Ovary (tissue), 9 donors: ENCODE results near the gene CALM1. TPM values are rescaled to one million over a fixed set of nuclear protein-coding genes. Genes with fewer than 3 reads are reported as not detected.

Experiments used
- DNase-seq, 5 donors: peaks; one replicate each; pipeline ENCODE4 v3.0.0-alpha.2; 2019 to 2020
- H3K27ac ChIP-seq, 2 donors: fragments of 200-600 bp; one replicate each; pipeline versions ENCODE4 v1.5.1 to v1.8.0; 2019 to 2022
- H3K27me3 ChIP-seq: fragments of 200-600 bp; one replicate; pipeline ENCODE4 v1.8.0; 2022
- H3K36me3 ChIP-seq: fragments of 200-600 bp; sonication (generic); one replicate; pipeline ENCODE4 v1.5.1; 2019
- H3K4me1 ChIP-seq: one replicate; pipeline ENCODE4 v1.8.1; 2013; ENCODE audit warnings: mild to moderate bottlenecking, moderate library complexity; ENCODE audit not compliant: insufficient read depth
- H3K4me3 ChIP-seq: fragments of 200-600 bp; sonication (generic); one replicate; pipeline ENCODE4 v1.5.1; 2017
- H3K9me3 ChIP-seq, 2 donors: fragments of 200-600 bp in 1 of 2; sonication (generic) in 1 of 2; one replicate each; pipeline versions ENCODE4 v1.5.1 to v1.8.1; 2013 to 2019; ENCODE audit warnings: mild to moderate bottlenecking in 1 of 2, moderate library complexity in 1 of 2
- CTCF ChIP-seq, 3 donors: fragments of 450-650 bp in 2 of 3; fragments of 200-600 bp in 1 of 3; IDR thresholded peaks; one replicate each; pipeline versions ENCODE4 v1.5.1 to v1.8.0; 2016 to 2022; ENCODE audit warnings: antibody characterized with exemption in 3 of 3, mild to moderate bottlenecking in 1 of 3
- EP300 ChIP-seq: sonication (generic); formaldehyde crosslinking; IDR thresholded peaks from one replicate; pipeline ENCODE4 v1.6.1; 2017; ENCODE audit warnings: antibody characterized with exemption
- POLR2A ChIP-seq: fragments of 450-650 bp; IDR thresholded peaks from one replicate; pipeline ENCODE4 v1.6.1; 2017; ENCODE audit warnings: antibody characterized with exemption, mild to moderate bottlenecking, moderate library complexity
- WGBS, 3 donors: extraction: QIAGEN DNeasy Blood & Tissue Kit in 1 of 3; methylation state at CpG; one replicate each; pipeline versions ENCODE4 v1.1.5 to v1.1.7; 2013 to 2017; 5-methylcytosine and 5-hydroxymethylcytosine counted together
- intact Hi-C, 4 donors: fragments of 100-400 bp; cut with DNase I; formaldehyde crosslinking; loops; one replicate each; pipeline versions ENCODE4 v1.11.0 to v1.15.1; 2022 to 2023
- polyA plus RNA-seq, 2 donors: library from polyadenylated mRNA; stranded (reverse); fragments of 200-250 nt in 1 of 2; fragments of 350-450 nt in 1 of 2; fragmentation: Illumina TruSeq in 1 of 2; extraction: RNeasy Lipid Tissue Mini Kit (QIAGEN cat#74804) in 1 of 2; gene quantifications; one replicate each; pipeline ENCODE4 v1.2.3, GENCODE V29; 2013 to 2014
- total RNA-seq, 7 donors: library from RNA; depleted of rRNA in 2 of 7; stranded (reverse); fragments of >200 nt in 2 of 7; fragmentation: NEBNext Ultra II Directional in 3 of 7; extraction: Animal tissue kit (Norgen Biotek cat#: 25700) in 3 of 7; gene quantifications; one replicate each; pipeline versions ENCODE4 v1.1.0 to v1.2.4, GENCODE V29; 2016 to 2023
- donor health status: DM: no; HTN: no; CAD: no; lungs with moderate emphysema.
- donor health status: DM: no; HTN: no; CAD: no.
- donor health status: Bipolar disorder and iron deficiency.
- donor health status: DM: yes; HTN: yes; CAD: no.
- donor health status: DM: no; HTN: no; CAD: no.
- donor health status: DM: yes; HTN: yes; CAD: no.

Gene CALM1
- total and polyA plus RNA-seq, 9 donors = 122 to 514 (median 225) TPM

GRCh38 chr14:90442388-90442787 lies 45.6 kb downstream of the CALM1 start:
- no peak overlapping the region for H3K4me3 ChIP-seq
- no peak for TF ChIP-seq CTCF (IDR thresholded peaks at IDR 0.05)
- TF ChIP-seq EP300 = no peak
- no peak for TF ChIP-seq POLR2A
- no peaks in the 10 kb centered on the region for H3K27me3 ChIP-seq
- H3K4me1 ChIP-seq = no peaks in the 10 kb centered on the region
- no peak overlapping the region for H3K27ac ChIP-seq
- DNase-seq = no peak
- 43 to 58% (median 55%) methylated on average over 2 of the region's 2 CpGs for WGBS, 3 donors
- intact Hi-C loops = no loop called here
- no peaks in the 10 kb centered on the region for H3K9me3 ChIP-seq
- H3K36me3 ChIP-seq = no peaks in the 10 kb centered on the region

DNA sequence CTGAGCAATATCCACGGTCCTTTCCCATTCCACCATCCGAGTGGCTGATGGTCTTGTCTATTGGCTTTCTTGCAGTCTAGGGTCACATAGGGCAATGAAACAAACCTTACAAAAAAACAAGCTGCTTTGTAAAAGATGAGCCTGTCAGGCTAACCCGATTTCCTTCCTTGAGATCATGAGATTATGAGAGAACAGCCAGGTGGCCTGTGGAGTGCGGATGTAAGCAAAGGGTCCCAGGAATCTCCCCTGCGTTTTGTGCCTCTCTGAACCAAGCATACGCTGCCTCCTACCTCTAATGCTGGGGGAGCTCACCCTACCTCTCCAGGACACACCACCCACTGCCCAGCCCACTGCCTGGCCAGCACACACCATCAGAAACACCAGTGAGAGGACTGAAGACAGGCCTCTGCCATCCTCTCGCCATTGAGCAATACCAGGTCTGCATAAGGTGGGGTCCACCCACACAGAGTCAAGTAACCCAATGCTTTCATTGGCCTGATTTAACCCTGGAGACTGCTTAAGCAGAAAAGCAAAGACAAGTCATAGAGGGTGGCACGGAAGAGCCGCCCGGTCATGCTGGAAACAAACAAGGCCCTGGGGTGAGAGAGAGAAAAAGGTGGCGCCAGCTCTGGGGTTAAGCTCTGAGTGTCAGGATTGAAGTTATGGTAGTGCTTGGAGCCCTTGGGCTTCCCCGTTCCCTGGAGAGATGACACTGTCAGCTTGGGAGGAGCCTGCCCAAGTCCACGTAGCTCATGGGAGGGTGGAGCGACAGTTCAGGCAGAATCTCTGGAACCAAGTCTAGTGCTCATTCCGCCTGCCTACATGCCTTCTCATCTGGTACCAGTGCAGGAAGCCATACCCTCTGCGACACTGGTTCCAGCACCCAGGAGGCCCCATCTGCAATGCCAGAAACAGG lies 46.6 kb downstream of the CALM1 start:
- no peak for DNase-seq
- no peaks in the 10 kb centered on the region for H3K36me3 ChIP-seq
- no peaks in the 10 kb centered on the region for H3K4me1 ChIP-seq
- intact Hi-C loops = no loop called here
- no peak overlapping the region for H3K4me3 ChIP-seq
- H3K27ac ChIP-seq = no peak overlapping the region
- no peaks in the 10 kb centered on the region for H3K27me3 ChIP-seq
- no peaks in the 10 kb centered on the region for H3K9me3 ChIP-seq
- TF ChIP-seq EP300 = no peak
- no peak for TF ChIP-seq CTCF (IDR thresholded peaks at IDR 0.05)
- WGBS, 3 donors = 76 to 82% (median 79%) methylated on average over 16 of the region's 16 CpGs

- H3K36me3 ChIP-seq = no peaks in the 10 kb centered on the region
These were observed 47.4 kb downstream of the CALM1 start for GRCh38 chr14:90444077-90444696.

DNA sequence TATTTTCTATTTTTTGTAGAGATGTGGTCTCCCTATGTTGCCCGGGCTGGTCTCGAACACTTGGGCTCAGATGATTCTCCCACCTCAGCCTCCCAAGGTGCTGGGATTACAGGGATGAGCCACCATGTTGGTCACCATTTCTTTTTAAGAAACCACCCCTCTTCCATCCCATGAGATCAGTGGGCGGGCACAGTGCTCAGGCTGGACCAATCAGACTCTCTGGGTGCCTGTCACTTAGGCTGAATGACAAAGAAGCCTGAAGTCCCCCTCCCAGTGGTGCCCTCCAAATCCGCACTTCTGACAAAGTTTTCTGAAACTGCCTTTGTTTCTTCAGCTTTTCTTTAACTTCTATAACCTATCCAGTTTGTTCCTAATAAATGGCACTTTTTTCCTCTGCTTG lies 48.2 kb downstream of the CALM1 start:
- Histone ChIP-seq H3K9me3 (no peaks in the 10 kb centered on the region), H3K36me3 (no peaks in the 10 kb centered on the region), H3K4me3 (no peak overlapping the region), H3K4me1 (no peaks in the 10 kb centered on the region), H3K27me3 (no peaks in the 10 kb centered on the region), H3K27ac (no peak overlapping the region)
- no peak for DNase-seq
- TF ChIP-seq CTCF (IDR thresholded peaks at IDR 0.05) (no peak), EP300 (no peak), POLR2A (no peak)
- WGBS, 3 donors = 86 to 96% (median 94%) methylated on average over 4 of the region's 4 CpGs
- intact Hi-C loops = no loop called here

More at GRCh38 chr14:90444077-90444696, 47.4 kb downstream of the CALM1 start:
- DNase-seq = no peak
- no peak overlapping the region for H3K27ac ChIP-seq
- intact Hi-C loops = no loop called here
- no peaks in the 10 kb centered on the region for H3K9me3 ChIP-seq
- H3K4me1 ChIP-seq = no peaks in the 10 kb centered on the region
- no peak overlapping the region for H3K4me3 ChIP-seq
- TF ChIP-seq POLR2A (no peak), EP300 (no peak), CTCF (IDR thresholded peaks at IDR 0.05) (no peak)
- WGBS, 3 donors = 80 to 85% (median 81%) methylated on average over 6 of the region's 6 CpGs
- H3K27me3 ChIP-seq = no peaks in the 10 kb centered on the region
